BE2C (cell line): ENCODE results near the gene ABCC5.

Experiments
- DNase-seq: peaks from one replicate; pipeline ENCODE4 v3.0.0-alpha.2; 2020
- H3K27me3 ChIP-seq: fragments of 250-450 bp; sonication (Bioruptor Pico); 2 replicates; pipeline ENCODE4 v1.5.1; 2020; ENCODE audit warnings: mild to moderate bottlenecking
- H3K36me3 ChIP-seq: fragments of 250-450 bp; sonication (Bioruptor Pico); 2 replicates; pipeline ENCODE4 v1.5.1; 2020; ENCODE audit warnings: mild to moderate bottlenecking
- H3K4me1 ChIP-seq: fragments of 250-450 bp; sonication (Bioruptor Pico); 2 replicates; pipeline ENCODE4 v1.5.1; 2020
- H3K4me3 ChIP-seq: 2 replicates; pipeline ENCODE4 v1.5.1; 2011; ENCODE audit warnings: low read depth, low read length
- H3K9me3 ChIP-seq: fragments of 250-450 bp; sonication (Bioruptor Pico); 2 replicates; pipeline ENCODE4 v1.5.1; 2020
- CTCF ChIP-seq: IDR thresholded peaks from 2 replicates; pipeline ENCODE4 v1.5.1; 2012; ENCODE audit warnings: mild to moderate bottlenecking, low read depth, low read length

Gene ABCC5

GRCh38 chr3:183927059-183927458, 90.6 kb downstream of the ABCC5 start:
- Histone ChIP-seq H3K4me3 (no peak overlapping the region), H3K36me3 (peaks cover 34% of the 10 kb centered on the region), H3K27me3 (no peaks in the 10 kb centered on the region), H3K4me1 (no peaks in the 10 kb centered on the region), H3K9me3 (no peaks in the 10 kb centered on the region)
- no peak for DNase-seq
- no peak for TF ChIP-seq CTCF

GRCh38 chr3:183924956-183925355, 92.7 kb downstream of the ABCC5 start:
- no peak for DNase-seq
- Histone ChIP-seq H3K4me3 (no peak overlapping the region), H3K36me3 (peaks cover 40% of the 10 kb centered on the region), H3K27me3 (no peaks in the 10 kb centered on the region), H3K9me3 (no peaks in the 10 kb centered on the region), H3K4me1 (no peaks in the 10 kb centered on the region)
- no peak for TF ChIP-seq CTCF

- no peak for DNase-seq
- Histone ChIP-seq H3K9me3 (no peaks in the 10 kb centered on the region), H3K4me1 (no peaks in the 10 kb centered on the region), H3K27me3 (no peaks in the 10 kb centered on the region), H3K36me3 (peaks cover 45% of the 10 kb centered on the region), H3K4me3 (no peak overlapping the region)
- TF ChIP-seq CTCF = no peak
Measured at GRCh38 chr3:183924543-183924942, 93.1 kb downstream of the ABCC5 start.

GRCh38 chr3:183922421-183922820, 95.3 kb downstream of the ABCC5 start:
- H3K4me1 ChIP-seq = no peaks in the 10 kb centered on the region
- no peaks in the 10 kb centered on the region for H3K27me3 ChIP-seq
- no peaks in the 10 kb centered on the region for H3K9me3 ChIP-seq
- peaks cover 39% of the 10 kb centered on the region for H3K36me3 ChIP-seq
- no peak for DNase-seq
- no peak overlapping the region for H3K4me3 ChIP-seq
- TF ChIP-seq CTCF = no peak

- TF ChIP-seq CTCF = no peak
- H3K36me3 ChIP-seq = peaks cover 30% of the 10 kb centered on the region
- DNase-seq = no peak
- no peak overlapping the region for H3K4me3 ChIP-seq
- H3K9me3 ChIP-seq = no peaks in the 10 kb centered on the region
- no peaks in the 10 kb centered on the region for H3K27me3 ChIP-seq
- no peaks in the 10 kb centered on the region for H3K4me1 ChIP-seq
Measured at GRCh38 chr3:183921096-183921495, 96.6 kb downstream of the ABCC5 start.

GRCh38 chr3:183920416-183920815, 97.3 kb downstream of the ABCC5 start:
- DNase-seq = no peak
- no peaks in the 10 kb centered on the region for H3K9me3 ChIP-seq
- no peak overlapping the region for H3K4me3 ChIP-seq
- H3K4me1 ChIP-seq = no peaks in the 10 kb centered on the region
- no peak for TF ChIP-seq CTCF
- no peaks in the 10 kb centered on the region for H3K27me3 ChIP-seq
- H3K36me3 ChIP-seq = peaks cover 29% of the 10 kb centered on the region
